Measurements from ENCODE around the gene FAAP100.

The FAAP100 gene

GRCh38 chr17:81541123-81541522, 11.0 kb downstream of the FAAP100 start:
- peaks cover 85% of the 10 kb centered on the region for H3K36me3 ChIP-seq (ENCODE audit: insufficient read depth, insufficient read length, low read length)

GRCh38 chr17:81540676-81541027, 11.5 kb downstream of the FAAP100 start:
- Histone ChIP-seq H3K9me3 (ENCODE audit: insufficient read depth, low read length) (no peaks in the 10 kb centered on the region), H3K27me3 (ENCODE audit: insufficient read depth, insufficient read length) (no peaks in the 10 kb centered on the region), H3K4me1 (ENCODE audit: insufficient read depth, insufficient read length) (peaks cover 2% of the 10 kb centered on the region), H3K9ac (ENCODE audit: insufficient read length, low read depth) (no peak overlapping the region), H3K4me3 (ENCODE audit: insufficient read length, low read depth) (no peak overlapping the region), H3K36me3 (ENCODE audit: insufficient read depth, insufficient read length, low read length) (peaks cover 81% of the 10 kb centered on the region)
- no peak for TF ChIP-seq ZNF274 (IDR thresholded peaks at IDR 0.05; ENCODE audit: low read depth, low read length)
- no peak for TF ChIP-seq SUZ12 (IDR thresholded peaks at IDR 0.05; ENCODE audit: extremely low read depth, insufficient read depth, insufficient read length)
- no peak for TF ChIP-seq YY1 (IDR thresholded peaks at IDR 0.05; ENCODE audit: insufficient read depth, insufficient read length)
- no peak for DNase-seq (ENCODE audit: low read depth, low spot score)

More at GRCh38 chr17:81541123-81541522, 11.0 kb downstream of the FAAP100 start:
- DNase-seq (ENCODE audit: low read depth, low spot score): no peak
- Histone ChIP-seq H3K4me1 (ENCODE audit: insufficient read depth, insufficient read length) (peaks cover 2% of the 10 kb centered on the region), H3K4me3 (ENCODE audit: insufficient read length, low read depth) (no peak overlapping the region), H3K9ac (ENCODE audit: insufficient read length, low read depth) (no peak overlapping the region), H3K9me3 (ENCODE audit: insufficient read depth, low read length) (no peaks in the 10 kb centered on the region), H3K27me3 (ENCODE audit: insufficient read depth, insufficient read length) (no peaks in the 10 kb centered on the region)
- TF ChIP-seq ZNF274 (IDR thresholded peaks at IDR 0.05; ENCODE audit: low read depth, low read length): no peak
- TF ChIP-seq SUZ12 (IDR thresholded peaks at IDR 0.05; ENCODE audit: extremely low read depth, insufficient read depth, insufficient read length): no peak
- TF ChIP-seq YY1 (IDR thresholded peaks at IDR 0.05; ENCODE audit: insufficient read depth, insufficient read length): no peak

- Histone ChIP-seq H3K4me1 (ENCODE audit: insufficient read depth, insufficient read length) (peaks cover 2% of the 10 kb centered on the region), H3K9ac (ENCODE audit: insufficient read length, low read depth) (no peak overlapping the region), H3K4me3 (ENCODE audit: insufficient read length, low read depth) (no peak overlapping the region), H3K27me3 (ENCODE audit: insufficient read depth, insufficient read length) (no peaks in the 10 kb centered on the region), H3K9me3 (ENCODE audit: insufficient read depth, low read length) (no peaks in the 10 kb centered on the region), H3K36me3 (ENCODE audit: insufficient read depth, insufficient read length, low read length) (peaks cover 75% of the 10 kb centered on the region)
- TF ChIP-seq YY1 (IDR thresholded peaks at IDR 0.05; ENCODE audit: insufficient read depth, insufficient read length): no peak
- TF ChIP-seq ZNF274 (IDR thresholded peaks at IDR 0.05; ENCODE audit: low read depth, low read length): no peak
- no peak for TF ChIP-seq SUZ12 (IDR thresholded peaks at IDR 0.05; ENCODE audit: extremely low read depth, insufficient read depth, insufficient read length)
- no peak for DNase-seq (ENCODE audit: low read depth, low spot score)
These were observed 12.0 kb downstream of the FAAP100 start for GRCh38 chr17:81539961-81540675.

GRCh38 chr17:81539571-81539900, 12.6 kb downstream of the FAAP100 start:
- TF ChIP-seq ZNF274 (IDR thresholded peaks at IDR 0.05; ENCODE audit: low read depth, low read length): no peak
- Histone ChIP-seq H3K27me3 (ENCODE audit: insufficient read depth, insufficient read length) (no peaks in the 10 kb centered on the region), H3K4me3 (ENCODE audit: insufficient read length, low read depth) (no peak overlapping the region), H3K9ac (ENCODE audit: insufficient read length, low read depth) (no peak overlapping the region), H3K36me3 (ENCODE audit: insufficient read depth, insufficient read length, low read length) (peaks cover 71% of the 10 kb centered on the region), H3K4me1 (ENCODE audit: insufficient read depth, insufficient read length) (peaks cover 2% of the 10 kb centered on the region), H3K9me3 (ENCODE audit: insufficient read depth, low read length) (no peaks in the 10 kb centered on the region)
- DNase-seq (ENCODE audit: low read depth, low spot score): no peak

GRCh38 chr17:81538651-81539570, 13.2 kb downstream of the FAAP100 start:
- DNase-seq (ENCODE audit: low read depth, low spot score): no peak
- Histone ChIP-seq H3K36me3 (ENCODE audit: insufficient read depth, insufficient read length, low read length) (peaks cover 65% of the 10 kb centered on the region), H3K27me3 (ENCODE audit: insufficient read depth, insufficient read length) (no peaks in the 10 kb centered on the region), H3K4me1 (ENCODE audit: insufficient read depth, insufficient read length) (peaks cover 4% of the 10 kb centered on the region), H3K9me3 (ENCODE audit: insufficient read depth, low read length) (no peaks in the 10 kb centered on the region), H3K4me3 (ENCODE audit: insufficient read length, low read depth) (no peak overlapping the region), H3K9ac (ENCODE audit: insufficient read length, low read depth) (no peak overlapping the region)
- TF ChIP-seq SUZ12 (IDR thresholded peaks at IDR 0.05; ENCODE audit: extremely low read depth, insufficient read depth, insufficient read length) (no peak), YY1 (IDR thresholded peaks at IDR 0.05; ENCODE audit: insufficient read depth, insufficient read length) (no peak), ZNF274 (IDR thresholded peaks at IDR 0.05; ENCODE audit: low read depth, low read length) (no peak)

- Histone ChIP-seq H3K4me3 (ENCODE audit: insufficient read length, low read depth) (no peak overlapping the region), H3K36me3 (ENCODE audit: insufficient read depth, insufficient read length, low read length) (peaks cover 56% of the 10 kb centered on the region)
- no peak for DNase-seq (ENCODE audit: low read depth, low spot score)
These were observed 14.1 kb downstream of the FAAP100 start for GRCh38 chr17:81537856-81538555.

More at GRCh38 chr17:81537856-81538555, 14.1 kb downstream of the FAAP100 start:
- Histone ChIP-seq H3K4me1 (ENCODE audit: insufficient read depth, insufficient read length) (peaks cover 4% of the 10 kb centered on the region), H3K27me3 (ENCODE audit: insufficient read depth, insufficient read length) (peaks cover 3% of the 10 kb centered on the region), H3K9me3 (ENCODE audit: insufficient read depth, low read length) (no peaks in the 10 kb centered on the region), H3K9ac (ENCODE audit: insufficient read length, low read depth) (no peak overlapping the region)
- TF ChIP-seq YY1 (IDR thresholded peaks at IDR 0.05; ENCODE audit: insufficient read depth, insufficient read length): no peak
- TF ChIP-seq SUZ12 (IDR thresholded peaks at IDR 0.05; ENCODE audit: extremely low read depth, insufficient read depth, insufficient read length): no peak
- no peak for TF ChIP-seq ZNF274 (IDR thresholded peaks at IDR 0.05; ENCODE audit: low read depth, low read length)
